HG03139 (cell line): Measurements from ENCODE around the gene SCYL2.
"Not testable (repeated sequence)": the region's sequence is repeated elsewhere in the genome, so short reads cannot be mapped to it uniquely, and the experiment has no call there.

Experiments
- ATAC-seq: cut with Tn5 transposase; IDR thresholded peaks from one replicate; pipeline ENCODE4 v1.9.1; 2021; ENCODE audit not compliant: unreplicated experiment

SCYL2 gene, protein sequence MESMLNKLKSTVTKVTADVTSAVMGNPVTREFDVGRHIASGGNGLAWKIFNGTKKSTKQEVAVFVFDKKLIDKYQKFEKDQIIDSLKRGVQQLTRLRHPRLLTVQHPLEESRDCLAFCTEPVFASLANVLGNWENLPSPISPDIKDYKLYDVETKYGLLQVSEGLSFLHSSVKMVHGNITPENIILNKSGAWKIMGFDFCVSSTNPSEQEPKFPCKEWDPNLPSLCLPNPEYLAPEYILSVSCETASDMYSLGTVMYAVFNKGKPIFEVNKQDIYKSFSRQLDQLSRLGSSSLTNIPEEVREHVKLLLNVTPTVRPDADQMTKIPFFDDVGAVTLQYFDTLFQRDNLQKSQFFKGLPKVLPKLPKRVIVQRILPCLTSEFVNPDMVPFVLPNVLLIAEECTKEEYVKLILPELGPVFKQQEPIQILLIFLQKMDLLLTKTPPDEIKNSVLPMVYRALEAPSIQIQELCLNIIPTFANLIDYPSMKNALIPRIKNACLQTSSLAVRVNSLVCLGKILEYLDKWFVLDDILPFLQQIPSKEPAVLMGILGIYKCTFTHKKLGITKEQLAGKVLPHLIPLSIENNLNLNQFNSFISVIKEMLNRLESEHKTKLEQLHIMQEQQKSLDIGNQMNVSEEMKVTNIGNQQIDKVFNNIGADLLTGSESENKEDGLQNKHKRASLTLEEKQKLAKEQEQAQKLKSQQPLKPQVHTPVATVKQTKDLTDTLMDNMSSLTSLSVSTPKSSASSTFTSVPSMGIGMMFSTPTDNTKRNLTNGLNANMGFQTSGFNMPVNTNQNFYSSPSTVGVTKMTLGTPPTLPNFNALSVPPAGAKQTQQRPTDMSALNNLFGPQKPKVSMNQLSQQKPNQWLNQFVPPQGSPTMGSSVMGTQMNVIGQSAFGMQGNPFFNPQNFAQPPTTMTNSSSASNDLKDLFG

DNA sequence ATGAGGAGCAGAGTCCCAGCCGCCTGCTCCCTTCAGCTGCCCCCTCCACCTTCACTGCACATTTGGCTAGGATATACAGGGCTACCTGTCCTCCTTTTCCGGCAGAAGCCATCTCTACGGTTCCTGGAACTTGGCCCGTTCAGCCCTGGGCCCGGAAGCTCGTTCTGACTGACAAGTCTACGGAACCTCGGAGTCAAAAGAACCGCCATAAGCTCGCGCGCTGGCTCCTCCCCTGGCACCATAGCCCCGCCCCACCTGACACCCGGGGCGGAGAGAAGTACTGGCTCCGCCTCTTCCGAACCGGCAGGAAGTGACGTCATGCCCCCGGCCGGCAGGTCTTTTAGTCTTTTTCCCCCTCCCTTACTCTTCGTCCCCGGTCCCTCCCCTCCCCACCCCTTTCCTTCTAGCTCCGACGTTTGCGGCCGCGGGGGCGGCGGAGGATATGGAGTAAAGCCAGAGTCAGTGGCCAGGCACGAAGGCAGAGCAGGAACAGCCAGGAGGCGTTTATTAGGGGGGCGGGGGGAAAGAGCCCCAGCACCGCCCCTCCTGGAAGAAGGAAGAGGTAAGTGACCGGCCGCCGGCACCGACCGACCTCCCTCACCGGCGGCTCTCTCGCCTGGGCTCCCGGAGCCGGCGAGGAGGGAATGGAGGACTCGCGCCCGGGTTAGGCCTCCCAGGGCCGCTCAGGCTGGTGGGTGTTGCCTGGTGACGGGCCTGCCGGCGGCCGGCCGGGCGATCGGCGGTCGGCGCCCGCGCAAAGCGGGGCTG is at the start of gene SCYL2, which contains the start of gene DEPDC4:
TSS of gene SCYL2 (plus strand) at position 343 of the 768 bp plus-strand sequence. CDS start 15,794 bp downstream, outside the sequence.
TSS of gene DEPDC4 (minus strand) at position 245 of the 768 bp plus-strand sequence. CDS start at position 242, 3 bp downstream.
- ATAC-seq: peak; percentile 85

DNA sequence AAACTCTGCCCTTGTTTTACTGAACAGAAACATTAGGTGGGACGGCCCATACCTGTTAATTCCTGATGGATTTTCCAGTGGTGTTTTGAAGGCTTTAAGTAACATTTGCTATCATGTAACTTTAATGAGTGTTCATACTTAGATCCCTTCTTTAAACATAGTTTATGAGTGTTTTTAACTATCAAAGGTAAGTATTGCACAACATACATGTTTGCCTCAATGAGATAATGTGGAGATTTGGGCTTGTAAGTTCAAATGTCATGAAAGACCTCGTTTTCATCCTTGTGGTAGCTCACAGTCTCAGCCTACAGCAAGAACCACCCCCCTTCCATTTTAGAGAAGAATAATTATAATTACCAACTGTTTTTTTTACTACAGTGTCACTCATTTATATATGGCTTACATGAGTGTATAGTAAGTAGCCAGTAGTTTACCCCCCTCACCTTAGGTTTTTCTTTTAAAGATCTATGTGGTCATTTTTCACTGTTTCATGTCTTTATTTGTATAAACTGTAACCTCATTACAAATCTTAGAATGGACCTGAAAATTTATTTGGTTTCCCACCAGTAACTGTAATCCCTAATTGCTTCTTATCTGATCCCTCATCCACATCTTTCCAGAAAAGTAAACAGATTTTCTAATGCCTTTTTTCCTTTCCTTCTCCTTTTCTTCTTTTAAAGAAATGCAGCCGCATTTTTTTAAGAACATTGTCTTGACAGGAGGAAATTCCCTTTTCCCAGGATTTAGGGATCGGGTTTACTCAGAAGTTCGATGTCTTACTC is 47.5 kb upstream of the SCYL2 start:
- ATAC-seq: no peak

DNA sequence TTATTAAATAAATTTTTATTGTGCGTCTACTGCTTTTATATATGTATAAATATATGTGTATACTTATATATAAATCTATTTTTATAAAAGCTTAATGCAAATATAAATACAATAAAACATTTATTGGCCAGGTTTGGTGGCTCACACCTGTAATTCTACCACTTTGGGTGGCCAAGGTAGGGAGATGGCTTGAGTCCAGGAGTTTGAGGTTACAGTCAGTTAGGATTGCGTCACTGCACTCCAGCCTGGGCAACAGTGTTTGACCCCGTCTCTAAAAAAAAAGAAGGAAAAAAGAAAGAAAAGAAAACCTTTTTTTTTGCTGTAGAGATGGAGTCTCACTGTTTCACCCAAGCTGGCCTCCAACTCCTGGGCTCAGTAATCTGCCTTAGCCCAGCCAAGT is 45.5 kb upstream of the SCYL2 start:
- ATAC-seq: no peak

DNA sequence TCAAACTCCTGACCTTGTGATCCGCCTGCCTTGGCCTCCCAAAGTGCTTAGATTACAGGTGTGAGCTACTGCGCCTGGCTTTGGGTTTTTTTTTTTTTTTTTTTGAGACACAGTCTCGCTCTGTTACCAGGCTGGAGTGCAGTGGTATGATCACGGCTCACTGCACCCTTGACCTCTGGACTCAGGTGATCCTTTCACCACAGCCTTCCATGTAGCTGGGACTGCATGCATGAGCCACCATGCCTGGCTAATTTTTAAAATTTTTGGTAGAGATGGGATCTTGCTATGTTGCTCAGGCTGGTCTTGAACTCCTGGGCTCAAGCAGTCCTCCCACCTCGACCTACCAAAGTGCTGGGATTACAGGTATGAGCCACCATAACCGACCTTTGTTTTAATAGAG is 44.8 kb upstream of the SCYL2 start:
- not testable (repeated sequence) for ATAC-seq

DNA sequence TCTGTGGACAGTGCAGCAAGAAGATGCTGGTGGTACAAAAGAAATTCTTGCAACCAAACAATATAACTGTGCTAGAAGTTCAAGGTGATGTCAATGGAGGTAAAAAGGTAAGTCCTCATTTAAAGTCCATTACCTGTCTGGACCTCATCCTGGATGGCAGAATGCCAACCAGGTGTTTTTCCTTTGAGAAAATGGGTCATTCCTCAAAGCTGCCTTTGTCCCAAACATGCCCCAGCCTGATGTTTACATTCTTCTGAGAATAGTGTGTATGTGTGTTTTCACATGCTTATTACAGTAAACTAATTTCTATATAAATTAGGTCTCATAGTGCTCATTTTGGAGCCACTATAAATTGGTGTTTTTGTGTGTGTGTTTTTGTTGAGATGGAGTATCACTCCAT is 41.5 kb upstream of the SCYL2 start:
- ATAC-seq: no peak

DNA sequence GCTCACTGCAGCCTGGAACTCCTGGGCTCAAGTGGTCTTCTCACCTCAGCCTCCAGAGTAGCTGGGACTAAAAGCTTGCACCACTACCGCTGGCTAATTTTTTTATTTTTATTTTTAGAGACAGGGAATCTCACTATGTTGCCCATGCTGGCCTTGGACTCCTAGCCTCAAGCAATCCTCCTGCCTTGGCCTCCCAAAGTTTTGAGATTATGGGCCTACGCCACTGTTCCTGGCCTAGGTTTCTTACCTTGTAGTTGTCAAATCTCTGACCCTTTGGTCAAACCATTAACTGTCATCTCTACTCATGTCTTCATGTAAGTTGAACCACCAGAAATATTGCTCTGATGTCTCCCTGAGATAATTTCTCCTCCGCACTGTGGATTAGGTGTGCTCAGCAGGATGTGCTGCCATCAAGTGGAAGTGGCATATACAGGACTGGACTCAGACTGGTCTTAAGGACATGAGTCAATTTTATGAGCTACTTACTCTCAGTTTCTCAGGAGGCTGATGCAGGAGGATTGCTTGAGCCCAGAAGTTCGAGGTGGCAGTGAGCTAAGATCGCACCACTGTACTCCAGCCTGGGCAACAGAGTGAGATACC is 37.8 kb upstream of the SCYL2 start:
- no peak for ATAC-seq

DNA sequence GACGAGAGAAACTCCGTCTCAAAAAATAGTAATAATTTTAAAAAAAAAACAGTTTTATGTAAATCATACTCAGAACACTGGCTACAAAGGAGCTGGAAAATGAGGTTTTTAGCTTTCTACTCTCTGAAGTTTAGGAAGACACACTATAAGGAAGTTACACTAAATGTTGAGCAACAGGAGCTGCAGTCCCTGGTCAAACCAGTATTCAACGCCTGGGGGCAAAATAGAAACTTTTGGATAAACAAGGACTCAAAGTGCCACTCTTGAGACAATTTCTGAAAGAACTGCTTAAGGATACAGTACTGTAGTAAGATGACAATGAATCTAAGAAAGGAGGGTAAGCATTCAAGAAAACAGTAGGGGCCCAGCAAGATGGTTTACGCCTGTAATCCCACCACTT is 37.1 kb upstream of the SCYL2 start:
- no peak for ATAC-seq

DNA sequence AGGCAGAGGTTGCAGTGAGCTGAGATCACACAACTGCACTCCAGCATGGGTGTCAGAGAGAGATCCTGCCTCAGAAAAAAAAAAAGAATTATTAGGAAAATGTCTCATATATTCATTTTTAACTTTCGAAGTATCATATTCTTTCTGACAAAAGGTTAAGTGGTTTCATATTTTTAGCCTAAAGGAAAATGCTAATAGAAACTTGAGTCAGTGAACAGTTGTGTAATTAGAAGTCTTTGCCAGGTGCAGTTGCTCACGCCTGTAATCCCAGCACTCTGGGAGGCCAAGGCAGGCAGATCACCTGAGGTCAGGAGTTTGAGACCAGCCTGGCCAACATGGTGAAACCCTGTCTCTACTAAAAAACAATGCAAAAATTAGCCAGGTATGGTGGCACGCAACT is 35.1 kb upstream of the SCYL2 start:
- ATAC-seq: not testable (repeated sequence)

DNA sequence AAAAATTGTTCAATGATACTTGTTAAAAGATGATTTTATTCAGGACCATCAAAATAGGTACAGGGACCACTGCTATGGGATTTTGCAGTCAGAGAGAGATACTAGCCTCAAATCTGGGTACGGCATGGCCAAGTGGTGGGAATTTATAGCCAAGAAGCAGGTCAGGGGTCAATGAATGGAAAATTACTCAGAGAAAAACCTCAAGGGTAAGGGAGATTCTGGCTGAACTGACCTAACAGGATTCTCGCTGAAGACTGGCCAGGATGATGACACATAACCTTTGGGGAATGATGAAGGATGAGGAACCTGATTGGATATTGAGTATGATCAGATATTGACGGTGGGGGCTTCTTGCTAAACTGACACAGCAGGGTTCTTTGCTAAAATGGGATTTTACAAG is 32.8 kb upstream of the SCYL2 start:
- ATAC-seq: no peak

DNA sequence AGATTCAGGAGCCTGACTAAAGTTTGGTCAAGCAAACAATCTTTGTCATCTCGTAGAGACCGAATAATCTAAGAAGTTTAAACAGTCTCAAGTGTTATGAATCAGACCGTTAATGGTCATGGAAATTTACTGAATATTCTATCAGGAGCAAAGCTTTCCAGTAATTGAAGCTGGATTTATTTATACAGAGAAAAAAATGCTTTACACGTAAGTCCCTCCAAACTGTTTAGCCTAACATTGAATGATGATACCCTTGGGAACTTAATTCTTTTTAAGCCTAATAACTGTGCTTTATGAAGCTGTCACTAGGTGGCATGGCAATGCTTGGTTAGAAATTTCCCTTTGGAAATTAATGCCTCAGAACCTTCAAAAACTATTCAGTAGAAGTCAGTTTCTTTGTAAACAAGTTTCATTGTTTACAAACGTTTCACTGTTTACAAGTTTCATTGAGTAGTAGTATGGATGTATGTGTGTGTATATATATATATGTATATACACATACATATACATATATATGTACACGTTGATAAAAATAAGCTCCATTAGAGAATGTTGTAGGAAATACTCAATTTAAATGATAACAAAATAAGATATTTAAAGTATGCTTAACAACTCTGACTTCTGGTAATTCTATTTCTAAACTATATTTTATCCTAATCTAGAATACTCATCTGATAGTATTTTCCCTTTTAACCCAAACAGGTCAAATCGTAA is 32.2 kb upstream of the SCYL2 start:
- ATAC-seq: peak; percentile 58

DNA sequence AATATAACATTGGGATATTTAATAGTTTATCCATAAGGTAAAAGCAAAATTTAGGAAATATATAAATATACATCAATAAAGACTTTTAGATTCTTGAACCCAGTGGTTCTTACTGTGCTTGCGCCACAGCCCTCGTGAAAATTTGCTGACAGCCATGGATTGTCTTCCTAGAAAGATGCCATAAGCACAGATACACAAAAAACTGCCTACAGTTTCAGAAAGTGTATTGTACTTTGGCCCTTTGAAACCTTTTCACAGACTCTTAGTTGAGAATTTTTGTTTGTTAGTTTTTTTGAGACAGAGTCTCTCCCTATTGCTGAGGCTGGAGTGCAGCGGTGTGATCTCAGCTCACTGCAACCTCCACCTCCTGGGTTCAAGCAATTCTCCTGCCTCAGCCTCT is 28.2 kb upstream of the SCYL2 start:
- no peak for ATAC-seq

DNA sequence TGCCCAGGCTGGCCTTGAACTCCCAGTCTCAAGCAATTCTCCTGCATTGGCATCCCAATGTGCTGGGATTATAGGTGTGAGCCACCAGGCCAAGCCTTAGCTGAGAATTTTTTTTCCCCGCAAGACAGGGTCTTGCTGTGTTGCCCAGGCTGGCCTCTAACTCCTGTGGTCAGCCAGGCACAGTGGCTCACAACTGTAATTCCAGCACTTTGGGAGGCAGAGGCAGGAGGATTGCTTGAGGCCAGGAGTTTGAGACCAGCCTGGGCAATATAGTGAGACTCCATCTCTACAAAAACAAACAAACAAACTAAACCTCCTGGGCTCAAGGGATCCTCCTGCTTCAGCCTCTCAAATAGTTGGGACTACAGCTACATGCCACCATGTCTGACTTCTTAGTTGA is 27.4 kb upstream of the SCYL2 start:
- ATAC-seq: no peak

DNA sequence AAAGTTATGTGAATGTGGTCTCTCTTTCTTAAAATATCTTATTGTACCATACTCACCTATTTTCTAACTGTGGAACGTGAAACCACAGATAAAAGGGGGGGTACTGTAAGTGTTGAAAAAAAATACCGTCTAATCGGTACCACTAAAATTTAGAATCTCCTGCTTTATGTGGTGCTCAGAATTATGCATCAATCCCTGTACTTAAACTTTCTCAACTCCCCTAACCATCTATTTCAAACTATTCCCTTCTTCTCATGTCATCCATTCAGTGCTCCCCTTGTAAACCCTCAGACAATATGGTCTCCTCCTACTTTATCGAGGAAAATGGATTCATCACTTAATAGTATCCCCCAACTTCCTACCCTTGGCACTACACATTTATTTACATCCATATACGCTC is 23.8 kb upstream of the SCYL2 start:
- no peak for ATAC-seq

DNA sequence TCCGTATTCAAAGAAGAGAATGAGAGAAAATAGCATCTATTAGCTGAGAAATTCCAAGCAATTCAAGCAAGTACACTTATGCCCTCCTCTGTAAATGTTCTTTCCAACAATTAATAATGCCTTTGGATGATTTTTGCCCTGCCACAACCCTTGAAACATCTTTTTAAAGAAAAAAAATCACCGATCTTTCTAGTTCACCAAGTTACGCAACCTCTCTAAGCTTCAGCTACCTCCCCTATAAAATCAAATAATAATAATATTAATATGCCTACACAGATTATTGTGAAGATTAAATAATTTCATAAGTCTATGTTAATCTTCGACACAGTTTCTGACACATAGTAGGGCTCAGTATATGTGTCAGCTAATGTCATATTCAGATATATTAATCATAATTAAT is 19.2 kb upstream of the SCYL2 start:
- no peak for ATAC-seq

DNA sequence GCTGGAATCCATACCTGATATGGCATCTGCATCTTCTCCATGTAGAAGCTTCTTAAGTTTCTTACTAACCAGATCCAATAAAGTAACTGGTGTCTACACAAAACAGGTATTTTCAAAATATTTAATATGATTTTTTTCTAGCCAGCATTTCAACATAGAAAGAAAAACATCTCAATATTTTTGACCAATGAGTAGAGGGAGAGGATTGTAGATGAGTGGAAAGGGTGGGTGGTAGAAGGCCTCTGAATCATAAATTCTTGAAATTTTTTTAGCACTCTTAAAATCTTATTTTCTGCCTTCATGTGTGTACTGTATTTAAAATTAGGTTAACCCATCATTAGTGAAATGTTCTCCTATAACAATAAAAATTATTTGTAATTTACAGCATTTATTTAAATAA is 18.1 kb upstream of the SCYL2 start:
- ATAC-seq: no peak

DNA sequence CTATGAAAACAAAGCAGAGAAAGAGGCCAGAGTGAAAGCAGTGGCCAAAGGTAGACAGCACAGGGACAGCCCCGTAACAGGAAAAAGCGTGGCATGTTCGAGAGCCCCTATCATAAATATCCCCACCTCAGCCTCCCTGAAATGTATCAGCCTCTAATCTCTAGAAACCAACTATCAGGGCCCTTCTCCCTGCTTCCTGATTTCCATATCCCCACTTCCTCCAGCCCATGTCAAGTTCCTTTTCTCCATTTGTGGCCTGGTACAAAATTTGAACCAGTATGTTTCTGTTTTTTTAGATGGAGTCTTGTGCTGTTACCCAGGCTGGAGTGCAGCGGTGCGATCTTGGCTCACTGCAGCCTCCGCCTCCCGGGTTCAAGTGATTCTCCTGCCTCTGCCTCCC is 17.0 kb upstream of the SCYL2 start:
- ATAC-seq: no peak

DNA sequence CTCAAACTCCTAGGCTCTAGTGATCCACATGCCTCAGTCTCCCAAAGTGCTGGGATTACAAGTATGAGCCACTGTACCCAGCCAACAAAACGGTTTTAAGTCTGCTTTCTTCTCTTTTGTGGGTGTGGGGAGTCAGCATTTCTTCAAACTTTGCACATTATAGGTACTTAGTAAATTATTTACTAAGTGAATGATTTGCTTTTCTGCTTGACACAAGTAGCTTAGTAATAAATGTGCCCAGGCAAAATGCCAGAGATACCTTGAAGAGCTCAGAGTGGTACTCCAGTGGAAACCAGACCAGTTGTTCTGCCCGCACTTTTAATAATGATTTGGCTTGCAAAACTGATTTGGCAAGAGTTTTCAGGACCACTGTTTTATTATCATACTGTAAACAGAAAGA is 15.1 kb upstream of the SCYL2 start:
- ATAC-seq: no peak

DNA sequence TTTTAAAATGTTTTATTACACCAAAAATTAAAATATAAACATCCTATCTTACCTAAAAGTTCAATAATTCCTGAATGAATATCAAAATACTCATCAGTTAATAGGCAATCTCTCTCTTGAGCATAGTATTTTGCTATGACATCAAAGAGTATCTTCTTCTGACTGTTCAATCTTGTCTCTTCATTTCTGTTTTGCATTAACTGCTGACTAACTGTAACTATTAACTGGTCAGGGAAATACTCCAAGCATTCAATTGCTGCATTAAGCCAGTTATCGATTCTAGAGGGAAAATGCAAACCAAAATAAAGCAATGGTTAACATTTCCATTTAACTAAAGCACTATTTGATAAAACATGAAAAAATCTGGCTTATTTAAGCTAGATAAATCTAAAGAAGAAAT is 13.5 kb upstream of the SCYL2 start:
- no peak for ATAC-seq

DNA sequence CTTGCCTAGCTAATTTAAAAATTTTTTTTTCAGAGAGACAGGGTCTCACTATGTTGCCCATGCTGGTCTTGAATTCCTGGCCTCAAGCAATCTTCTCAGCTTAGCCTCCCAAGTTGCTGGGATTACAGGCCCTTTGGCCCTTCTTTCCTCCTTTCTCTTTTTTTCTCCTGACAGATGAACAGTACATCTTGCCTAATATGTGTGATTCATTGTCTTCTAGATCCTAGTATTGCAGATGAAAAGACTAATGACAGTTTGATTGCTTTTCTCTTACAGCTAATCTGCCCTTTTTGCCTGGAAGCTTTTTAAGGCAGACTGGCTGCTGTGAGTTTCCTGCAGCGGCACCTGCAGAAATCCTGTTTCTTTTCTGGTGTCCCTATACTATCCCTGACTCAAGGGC is 12.1 kb upstream of the SCYL2 start:
- ATAC-seq: no peak
